Neural progenitor cell (in vitro differentiated cells): ENCODE measurements around the gene KCTD2. TPM values are rescaled to one million over a fixed set of nuclear protein-coding genes. Genes with fewer than 3 reads are reported as not detected.
"Not testable (repeated sequence)": the region's sequence is repeated elsewhere in the genome, so short reads cannot be mapped to it uniquely, and the experiment has no call there.

Experiments used
- DNase-seq: peaks from one replicate; pipeline ENCODE4 v3.0.0-alpha.2; 2016; ENCODE audit warnings: low spot score
- H2AFZ ChIP-seq: fragments of 200-600 bp; sonication (generic); replicated peaks from 2 replicates; pipeline ENCODE4 v1.6.1; 2016; ENCODE audit warnings: antibody characterized with exemption
- H3F3A ChIP-seq: fragments of 200-600 bp; sonication (generic); 2 replicates; pipeline ENCODE4 v1.6.1; 2016; ENCODE audit warnings: antibody characterized with exemption, low read depth
- H3K27ac ChIP-seq: fragments of 200-600 bp; sonication (generic); 2 replicates; pipeline ENCODE4 v1.5.1; 2016; ENCODE audit warnings: mild to moderate bottlenecking
- H3K27me3 ChIP-seq: fragments of 200-600 bp; sonication (generic); 2 replicates; pipeline ENCODE4 v1.6.1; 2016; ENCODE audit warnings: mild to moderate bottlenecking, moderate library complexity
- H3K36me3 ChIP-seq: fragments of 200-600 bp; sonication (generic); 2 replicates; pipeline ENCODE4 v1.5.1; 2016
- H3K4me1 ChIP-seq: fragments of 200-600 bp; sonication (generic); 2 replicates; pipeline ENCODE4 v1.6.1; 2016; ENCODE audit warnings: mixed run types
- H3K4me2 ChIP-seq: fragments of 200-600 bp; sonication (generic); 2 replicates; pipeline ENCODE4 v1.6.1; 2016
- H3K4me3 ChIP-seq: fragments of 200-600 bp; sonication (generic); 2 replicates; pipeline ENCODE4 v1.5.1; 2016
- H3K79me2 ChIP-seq: fragments of 200-600 bp; sonication (generic); 2 replicates; pipeline ENCODE4 v1.6.1; 2016; ENCODE audit warnings: low read depth
- H3K9ac ChIP-seq: fragments of 200-600 bp; sonication (generic); 2 replicates; pipeline ENCODE4 v1.6.1; 2016
- H3K9me3 ChIP-seq: fragments of 200-600 bp; sonication (generic); 2 replicates; pipeline ENCODE4 v1.5.1; 2016; ENCODE audit warnings: low read depth
- H4K20me1 ChIP-seq: fragments of 200-600 bp; sonication (generic); 2 replicates; pipeline ENCODE4 v1.6.1; 2016; ENCODE audit warnings: low read depth
- H3K27ac Mint-ChIP-seq: 3 replicates; pipeline ENCODE4 v1.8.0; 2021; ENCODE audit warnings: mixed read lengths
- H3K27me3 Mint-ChIP-seq: 2 replicates; pipeline ENCODE4 v1.8.0; 2022; ENCODE audit warnings: low read depth, mild to moderate bottlenecking, inconsistent platforms, moderate library complexity, mixed read lengths; ENCODE audit not compliant: insufficient read depth
- H3K36me3 Mint-ChIP-seq: 3 replicates; pipeline ENCODE4 v1.8.0; 2021; ENCODE audit warnings: mixed read lengths
- H3K4me1 Mint-ChIP-seq: 3 replicates; pipeline ENCODE4 v1.8.0; 2021; ENCODE audit warnings: mixed read lengths
- H3K4me3 Mint-ChIP-seq: 3 replicates; pipeline ENCODE4 v1.8.0; 2021; ENCODE audit warnings: mild to moderate bottlenecking, moderate library complexity, mixed read lengths
- H3K9me3 Mint-ChIP-seq: 3 replicates; pipeline ENCODE4 v1.8.0; 2020; ENCODE audit warnings: mixed read lengths
- CTCF ChIP-seq: fragments of 200-600 bp; sonication (generic); IDR thresholded peaks from 2 replicates; pipeline ENCODE4 v1.5.1; 2017; ENCODE audit warnings: antibody characterized with exemption, mild to moderate bottlenecking
- EZH2 ChIP-seq: fragments of 200-600 bp; sonication (generic); IDR thresholded peaks from 2 replicates; pipeline ENCODE4 v1.6.1; 2017; ENCODE audit warnings: antibody characterized with exemption, mild to moderate bottlenecking, moderate library complexity
- EZH2phosphoT487 ChIP-seq: fragments of 200-600 bp; sonication (generic); IDR thresholded peaks from 2 replicates; pipeline ENCODE4 v1.6.1; 2017; ENCODE audit warnings: antibody characterized with exemption
- total RNA-seq: library from RNA; depleted of rRNA; stranded (reverse); fragments of >200 nt; gene quantifications from 2 replicates; pipeline ENCODE4 v1.2.3, GENCODE V29; 2015; ENCODE audit warnings: low replicate concordance

Gene KCTD2
- total RNA-seq, 1 donor from 2014 or later: 28.9 TPM

GRCh38 chr17:75039238-75039637 is 7.8 kb upstream of the KCTD2 start:
- DNase-seq: no peak
- Histone ChIP-seq H3K36me3 (peaks cover 5% of the 10 kb centered on the region), H4K20me1 (peaks cover 2% of the 10 kb centered on the region), H3K27ac (no peak overlapping the region), H3K4me2 (no peak overlapping the region), H3K4me1 (no peaks in the 10 kb centered on the region), H3K27me3 (no peaks in the 10 kb centered on the region), H2AFZ (no peak overlapping the region), H3K79me2 (no peaks in the 10 kb centered on the region), H3F3A (peaks cover 35% of the 10 kb centered on the region), H3K9ac (no peak overlapping the region), H3K9me3 (no peaks in the 10 kb centered on the region), H3K4me3 (no peak overlapping the region)
- Mint-ChIP-seq H3K27ac (no peak overlapping the region), H3K4me1 (peaks cover 7% of the 10 kb centered on the region), H3K27me3 (peaks cover 17% of the 10 kb centered on the region), H3K9me3 (peaks cover 11% of the 10 kb centered on the region), H3K36me3 (peaks cover 18% of the 10 kb centered on the region), H3K4me3 (no peak overlapping the region)
- TF ChIP-seq CTCF (no peak), EZH2phosphoT487 (no peak), EZH2 (no peak)

- no peak overlapping the region for H2AFZ ChIP-seq
- H3K27ac ChIP-seq: no peak overlapping the region
- peaks cover 13% of the 10 kb centered on the region for H4K20me1 ChIP-seq
- Mint-ChIP-seq H3K36me3 (peaks cover 17% of the 10 kb centered on the region), H3K27me3 (peaks cover 3% of the 10 kb centered on the region), H3K4me3 (no peak overlapping the region), H3K27ac (no peak overlapping the region), H3K4me1 (peaks cover 17% of the 10 kb centered on the region), H3K9me3 (no peaks in the 10 kb centered on the region)
- H3K79me2 ChIP-seq: peaks cover 20% of the 10 kb centered on the region
- H3K36me3 ChIP-seq: peaks cover 5% of the 10 kb centered on the region
- no peak overlapping the region for H3K4me3 ChIP-seq
- no peak overlapping the region for H3K9ac ChIP-seq
- H3K27me3 ChIP-seq: no peaks in the 10 kb centered on the region
- TF ChIP-seq EZH2phosphoT487: no peak
- TF ChIP-seq CTCF: no peak
- no peak for TF ChIP-seq EZH2
- peaks cover 5% of the 10 kb centered on the region for H3K4me1 ChIP-seq
- H3F3A ChIP-seq: peaks cover 20% of the 10 kb centered on the region
- no peak overlapping the region for H3K4me2 ChIP-seq
- no peak for DNase-seq
- H3K9me3 ChIP-seq: no peaks in the 10 kb centered on the region
Observed at GRCh38 chr17:75041656-75042280, 5.3 kb upstream of the KCTD2 start.

- Mint-ChIP-seq H3K4me3 (peak overlapping the region; percentile 43), H3K4me1 (peaks cover 29% of the 10 kb centered on the region), H3K36me3 (peaks cover 16% of the 10 kb centered on the region)
- H3K9ac ChIP-seq, H3K4me2 ChIP-seq, H3K36me3 ChIP-seq, H3K9me3 ChIP-seq, H2AFZ ChIP-seq, H3K4me3 ChIP-seq, H3K27ac ChIP-seq, DNase-seq, H3K27me3 Mint-ChIP-seq, H3K9me3 Mint-ChIP-seq, H3K27me3 ChIP-seq, H3K27ac Mint-ChIP-seq: not testable (repeated sequence)
- Histone ChIP-seq H4K20me1 (peaks cover 22% of the 10 kb centered on the region), H3F3A (peaks cover 17% of the 10 kb centered on the region), H3K4me1 (peaks cover 15% of the 10 kb centered on the region), H3K79me2 (peaks cover 36% of the 10 kb centered on the region)
Observed at GRCh38 chr17:75043789-75044188, 3.2 kb upstream of the KCTD2 start.

- no peak overlapping the region for H3K4me2 ChIP-seq
- peaks cover 15% of the 10 kb centered on the region for H3K4me1 ChIP-seq
- peaks cover 5% of the 10 kb centered on the region for H3K27me3 Mint-ChIP-seq
- H3K9me3 Mint-ChIP-seq: no peaks in the 10 kb centered on the region
- no peaks in the 10 kb centered on the region for H3K9me3 ChIP-seq
- H3K27me3 ChIP-seq: no peaks in the 10 kb centered on the region
- H4K20me1 ChIP-seq: peaks cover 24% of the 10 kb centered on the region
- H3K79me2 ChIP-seq: peaks cover 45% of the 10 kb centered on the region
- TF ChIP-seq CTCF: no peak
- TF ChIP-seq EZH2phosphoT487: no peak
- no peak for TF ChIP-seq EZH2
- no peak overlapping the region for H2AFZ ChIP-seq
- H3F3A ChIP-seq: peaks cover 17% of the 10 kb centered on the region
- peaks cover 6% of the 10 kb centered on the region for H3K36me3 ChIP-seq
- no peak overlapping the region for H3K27ac Mint-ChIP-seq
- H3K36me3 Mint-ChIP-seq: peaks cover 17% of the 10 kb centered on the region
- no peak overlapping the region for H3K4me3 ChIP-seq
- no peak for DNase-seq
- peak overlapping the region; percentile 74 for H3K4me3 Mint-ChIP-seq
- H3K9ac ChIP-seq: no peak overlapping the region
- peaks cover 36% of the 10 kb centered on the region for H3K4me1 Mint-ChIP-seq
- H3K27ac ChIP-seq: no peak overlapping the region
Observed at GRCh38 chr17:75044716-75045115, 2.3 kb upstream of the KCTD2 start.

GRCh38 chr17:75045946-75046406 is 1.0 kb upstream of the KCTD2 start:
- peaks cover 54% of the 10 kb centered on the region for H3K79me2 ChIP-seq
- H3K4me1 ChIP-seq: peaks cover 15% of the 10 kb centered on the region
- peak overlapping the region; percentile 85 for H3K4me2 ChIP-seq
- peaks cover 13% of the 10 kb centered on the region for H3K36me3 ChIP-seq
- H3K9me3 Mint-ChIP-seq, H3K27me3 ChIP-seq, H3K9me3 ChIP-seq, H2AFZ ChIP-seq, DNase-seq, H3K27me3 Mint-ChIP-seq: not testable (repeated sequence)
- peaks cover 17% of the 10 kb centered on the region for H3F3A ChIP-seq
- Mint-ChIP-seq H3K4me3 (peak overlapping the region; percentile 96), H3K4me1 (peaks cover 36% of the 10 kb centered on the region), H3K27ac (peak overlapping the region; percentile 79), H3K36me3 (peaks cover 14% of the 10 kb centered on the region)
- H3K27ac ChIP-seq: peak overlapping the region; percentile 77
- H3K9ac ChIP-seq: peak overlapping the region; percentile 82
- peaks cover 24% of the 10 kb centered on the region for H4K20me1 ChIP-seq
- H3K4me3 ChIP-seq: peak overlapping the region; percentile 99
